ENCODE measurements around the gene RABGAP1L. TPM values are rescaled to one million over a fixed set of nuclear protein-coding genes. Genes with fewer than 3 reads are reported as not detected.
A peak's percentile ranks its signal among the peaks of the same experiment; 100 is the strongest.

Gene RABGAP1L
- total RNA-seq, 1 donor from 2014 or later = 69.2 TPM

- Histone ChIP-seq H3K4me1 (peaks cover 9% of the 10 kb centered on the region), H3K27ac (replicated peaks) (no peak overlapping the region), H3K27me3 (ENCODE audit: low read depth) (no peaks in the 10 kb centered on the region), H3K9me3 (replicated peaks) (peaks cover 8% of the 10 kb centered on the region), H3K36me3 (peaks cover 6% of the 10 kb centered on the region), H3K4me3 (no peak overlapping the region)
- intact Hi-C loops (cut with micrococcal nuclease) = loop anchor here (5.0 kb wide), 1 partner anchor 483 kb away; no protein-coding TSS in a partner anchor
- TF ChIP-seq CTCF (IDR thresholded peaks at IDR 0.05; ENCODE audit: borderline replicate concordance) = no peak
- DNase-seq = no peak
These were observed 581.1 kb downstream of the RABGAP1L start for GRCh38 chr1:174740249-174740968.

- no peak for DNase-seq
- no peak overlapping the region for H3K4me3 ChIP-seq
- no peaks in the 10 kb centered on the region for H3K27me3 ChIP-seq (ENCODE audit: low read depth)
- H3K9me3 ChIP-seq (replicated peaks) = no peaks in the 10 kb centered on the region
- H3K27ac ChIP-seq (replicated peaks) = no peak overlapping the region
- peaks cover 23% of the 10 kb centered on the region for H3K4me1 ChIP-seq
- intact Hi-C loops (cut with micrococcal nuclease) = loop anchor here (5.0 kb wide), 1 partner anchor 486 kb away; no protein-coding TSS in a partner anchor
- H3K36me3 ChIP-seq = no peaks in the 10 kb centered on the region
- no peak for TF ChIP-seq CTCF (IDR thresholded peaks at IDR 0.05; ENCODE audit: borderline replicate concordance)
These were observed 583.7 kb downstream of the RABGAP1L start for GRCh38 chr1:174742805-174743653.

GRCh38 chr1:174743654-174744561, 584.6 kb downstream of the RABGAP1L start:
- intact Hi-C loops (cut with micrococcal nuclease) = loop anchor here (5.0 kb wide), 1 partner anchor 487 kb away; no protein-coding TSS in a partner anchor
- Histone ChIP-seq H3K4me3 (no peak overlapping the region), H3K4me1 (peaks cover 23% of the 10 kb centered on the region), H3K9me3 (replicated peaks) (no peaks in the 10 kb centered on the region), H3K36me3 (no peaks in the 10 kb centered on the region), H3K27ac (replicated peaks) (no peak overlapping the region), H3K27me3 (ENCODE audit: low read depth) (no peaks in the 10 kb centered on the region)
- peak; percentile 74 for TF ChIP-seq CTCF (IDR thresholded peaks at IDR 0.05; ENCODE audit: borderline replicate concordance)
- DNase-seq = no peak

GRCh38 chr1:174744886-174745285, 585.6 kb downstream of the RABGAP1L start:
- no peak for DNase-seq
- Histone ChIP-seq H3K27me3 (ENCODE audit: low read depth) (no peaks in the 10 kb centered on the region), H3K4me3 (no peak overlapping the region), H3K9me3 (replicated peaks) (no peaks in the 10 kb centered on the region), H3K27ac (replicated peaks) (no peak overlapping the region), H3K4me1 (peaks cover 23% of the 10 kb centered on the region), H3K36me3 (no peaks in the 10 kb centered on the region)
- intact Hi-C loops (cut with micrococcal nuclease) = loop anchor here (5.0 kb wide), 1 partner anchor 488 kb away; no protein-coding TSS in a partner anchor
- TF ChIP-seq CTCF (IDR thresholded peaks at IDR 0.05; ENCODE audit: borderline replicate concordance) = no peak
